ENCODE measurements around the gene KRT10.

KRT10 gene

DNA sequence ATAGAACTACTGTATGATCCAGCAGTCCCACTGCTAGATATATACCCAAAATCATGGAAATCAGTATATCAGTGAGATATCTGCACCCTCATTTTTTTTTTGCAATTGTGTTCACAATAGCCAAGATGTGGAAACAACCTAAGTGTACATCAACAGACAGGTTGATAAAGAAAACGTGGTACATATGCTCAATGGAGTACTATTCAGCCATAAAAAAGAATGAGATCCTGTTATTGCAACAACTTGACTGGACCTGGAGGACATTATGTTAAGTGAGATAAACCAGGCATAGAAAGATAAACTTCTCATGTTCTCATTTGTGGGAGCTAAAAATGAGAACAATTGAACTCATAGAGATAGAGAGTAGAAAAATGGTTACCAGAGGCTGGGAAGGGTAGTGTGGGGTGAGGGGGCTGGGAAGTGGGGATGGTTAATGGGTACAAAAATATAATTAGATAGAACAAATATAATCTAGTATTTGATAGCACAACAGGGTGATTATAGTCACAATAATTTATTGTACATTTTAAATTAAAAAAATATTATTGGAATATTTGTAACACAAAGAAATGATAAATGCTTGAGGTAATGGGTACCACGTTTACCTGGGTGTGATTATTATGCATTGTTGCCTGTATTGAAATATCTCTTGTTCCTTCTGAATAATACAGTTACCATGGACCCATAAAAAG is 7.8 kb upstream of the KRT10 start:
- Histone ChIP-seq H3K4me3 (ENCODE audit: low read length) (no peak overlapping the region), H3K9ac (ENCODE audit: low read length) (no peak overlapping the region), H3K27ac (ENCODE audit: low read length) (no peak overlapping the region), H3K27me3 (ENCODE audit: control insufficient read depth, insufficient read depth, low read length) (peaks cover 77% of the 10 kb centered on the region), H3K9me3 (ENCODE audit: control insufficient read depth, low read depth, low read length) (no peaks in the 10 kb centered on the region), H3K36me3 (ENCODE audit: control insufficient read depth, low read depth, low read length) (no peaks in the 10 kb centered on the region), H3K4me1 (ENCODE audit: control insufficient read depth, low read depth, low read length) (no peaks in the 10 kb centered on the region)

DNA sequence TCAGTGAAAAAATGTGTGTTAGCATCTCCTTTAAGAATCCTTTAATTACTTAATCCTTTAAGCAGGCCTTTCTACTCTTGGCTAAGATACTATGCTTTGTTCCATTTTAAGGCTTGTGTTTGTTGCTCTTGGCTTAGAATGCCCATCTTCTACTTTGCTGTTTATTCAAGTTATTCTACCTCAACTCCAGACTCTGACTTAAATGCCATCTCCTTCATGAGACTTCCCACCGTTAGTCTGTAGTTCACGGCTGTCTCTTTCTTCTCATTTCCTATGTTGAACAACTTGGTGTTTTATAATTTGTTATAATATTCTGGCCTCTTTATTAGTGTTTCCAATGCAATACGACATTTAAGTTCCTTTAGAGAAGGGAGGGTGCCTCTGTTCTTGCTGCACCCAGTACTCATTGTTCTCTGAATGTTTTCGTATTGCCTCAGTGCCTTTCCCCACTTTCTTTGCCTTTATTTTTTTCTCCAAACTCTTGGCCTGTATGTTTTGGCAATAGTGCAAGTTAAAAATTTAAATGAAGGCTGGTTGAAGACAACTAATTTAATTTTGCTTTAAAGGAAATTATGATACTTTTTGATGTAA is 6.1 kb upstream of the KRT10 start:
- no peaks in the 10 kb centered on the region for H3K9me3 ChIP-seq (ENCODE audit: control insufficient read depth, low read depth, low read length)
- no peaks in the 10 kb centered on the region for H3K4me1 ChIP-seq (ENCODE audit: control insufficient read depth, low read depth, low read length)
- H3K4me3 ChIP-seq (ENCODE audit: low read length) = no peak overlapping the region
- peaks cover 62% of the 10 kb centered on the region for H3K27me3 ChIP-seq (ENCODE audit: control insufficient read depth, insufficient read depth, low read length)
- H3K36me3 ChIP-seq (ENCODE audit: control insufficient read depth, low read depth, low read length) = no peaks in the 10 kb centered on the region
- H3K9ac ChIP-seq (ENCODE audit: low read length) = no peak overlapping the region
- H3K27ac ChIP-seq (ENCODE audit: low read length) = no peak overlapping the region

DNA sequence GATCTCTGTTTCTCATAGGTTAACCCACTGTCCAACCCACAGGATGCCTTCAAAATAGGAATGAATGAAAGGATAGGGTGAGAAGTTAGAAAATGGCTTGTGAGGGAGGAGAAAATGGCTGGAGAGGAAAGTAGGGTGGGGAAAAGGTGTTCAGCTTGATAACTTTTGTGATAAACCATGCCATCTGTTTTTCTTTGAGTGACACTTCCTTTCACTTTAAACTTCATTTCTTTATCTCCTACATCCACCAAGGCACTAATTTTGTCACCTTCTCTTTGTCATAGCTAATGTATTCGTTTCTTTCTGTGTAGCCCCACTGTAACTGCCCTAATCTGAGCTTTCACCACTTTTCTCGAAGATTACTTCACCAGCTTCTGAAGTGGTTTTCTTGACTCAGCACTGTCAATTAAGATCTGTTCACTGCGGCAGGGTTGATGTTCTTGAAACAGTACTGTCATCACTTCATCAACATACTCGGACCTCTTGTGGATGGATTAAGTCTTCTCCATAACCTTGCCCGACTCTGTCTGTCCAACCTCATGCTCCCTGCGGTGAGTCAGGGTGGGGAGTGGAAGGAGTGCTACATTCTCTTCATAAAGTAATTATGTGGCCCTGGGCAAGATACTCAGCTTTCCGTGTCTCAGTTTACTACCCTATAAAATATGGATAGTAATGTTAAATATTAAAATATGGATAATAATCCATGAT is 5.5 kb upstream of the KRT10 start:
- Histone ChIP-seq H3K9me3 (ENCODE audit: control insufficient read depth, low read depth, low read length) (no peaks in the 10 kb centered on the region), H3K9ac (ENCODE audit: low read length) (no peak overlapping the region), H3K4me1 (ENCODE audit: control insufficient read depth, low read depth, low read length) (no peaks in the 10 kb centered on the region), H3K36me3 (ENCODE audit: control insufficient read depth, low read depth, low read length) (no peaks in the 10 kb centered on the region), H3K27ac (ENCODE audit: low read length) (no peak overlapping the region), H3K27me3 (ENCODE audit: control insufficient read depth, insufficient read depth, low read length) (peaks cover 56% of the 10 kb centered on the region), H3K4me3 (ENCODE audit: low read length) (no peak overlapping the region)

DNA sequence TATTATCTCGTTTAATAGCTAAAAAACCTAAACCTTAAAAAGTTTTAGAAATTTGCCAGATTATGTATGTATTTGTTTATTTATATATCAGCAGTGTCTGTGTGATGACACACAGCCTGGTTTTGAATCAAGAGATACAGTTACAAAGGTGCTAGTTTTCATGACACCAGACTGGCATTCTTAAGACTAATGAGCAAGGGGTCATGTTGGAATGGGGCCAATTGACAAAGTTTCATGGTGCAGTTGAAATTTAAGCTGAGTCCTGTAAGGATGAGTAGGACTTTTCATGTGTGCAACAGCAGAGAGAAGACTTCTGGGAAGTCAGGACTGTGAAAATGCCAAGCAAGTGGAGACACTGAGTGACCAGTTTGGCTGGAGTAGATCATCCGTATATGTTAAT is 3.2 kb upstream of the KRT10 start:
- H3K27ac ChIP-seq (ENCODE audit: low read length) = no peak overlapping the region
- no peaks in the 10 kb centered on the region for H3K9me3 ChIP-seq (ENCODE audit: control insufficient read depth, low read depth, low read length)
- no peaks in the 10 kb centered on the region for H3K4me1 ChIP-seq (ENCODE audit: control insufficient read depth, low read depth, low read length)
- H3K9ac ChIP-seq (ENCODE audit: low read length) = no peak overlapping the region
- no peak overlapping the region for H3K4me3 ChIP-seq (ENCODE audit: low read length)
- peaks cover 33% of the 10 kb centered on the region for H3K27me3 ChIP-seq (ENCODE audit: control insufficient read depth, insufficient read depth, low read length)
- no peaks in the 10 kb centered on the region for H3K36me3 ChIP-seq (ENCODE audit: control insufficient read depth, low read depth, low read length)

DNA sequence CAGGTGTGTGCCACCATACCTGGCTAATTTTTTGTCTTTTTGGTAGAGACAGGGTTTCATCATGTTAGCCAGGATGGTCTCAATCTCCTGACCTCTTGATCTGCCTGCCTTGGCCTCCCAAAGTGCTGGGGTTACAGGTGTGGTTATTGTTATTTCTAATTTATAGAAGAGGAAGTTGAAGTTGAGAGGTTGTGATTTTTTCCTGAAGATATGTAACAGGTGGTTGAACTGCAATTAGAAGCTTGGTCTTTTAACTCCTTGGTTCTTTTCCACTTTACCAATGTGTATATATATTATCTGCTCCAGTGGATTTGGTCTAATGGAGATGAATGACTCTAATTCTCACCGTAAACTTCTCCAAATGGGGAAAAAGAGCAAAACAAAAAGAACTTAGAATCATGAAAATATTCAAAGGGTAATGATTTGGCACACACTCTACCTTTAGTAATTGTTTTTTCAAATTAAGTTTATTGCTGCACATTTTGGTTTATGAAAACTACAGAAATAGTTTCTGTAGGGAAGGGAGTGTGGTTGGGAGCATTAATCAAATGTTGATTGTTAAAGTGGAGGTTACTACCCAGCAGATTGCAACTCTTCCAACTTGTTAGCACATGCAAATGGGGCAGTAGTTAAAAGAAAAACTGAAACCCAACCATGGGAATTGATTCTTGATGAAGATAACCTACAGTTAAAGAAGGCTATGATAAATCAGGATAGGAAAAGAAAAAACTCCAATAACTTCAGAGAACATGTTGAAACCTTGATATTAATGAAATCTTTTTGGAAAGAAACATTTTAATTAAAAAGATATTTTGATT is 1.8 kb upstream of the KRT10 start:
- Histone ChIP-seq H3K9ac (ENCODE audit: low read length) (no peak overlapping the region), H3K27ac (ENCODE audit: low read length) (no peak overlapping the region), H3K9me3 (ENCODE audit: control insufficient read depth, low read depth, low read length) (no peaks in the 10 kb centered on the region), H3K4me3 (ENCODE audit: low read length) (no peak overlapping the region), H3K4me1 (ENCODE audit: control insufficient read depth, low read depth, low read length) (no peaks in the 10 kb centered on the region), H3K27me3 (ENCODE audit: control insufficient read depth, insufficient read depth, low read length) (peaks cover 37% of the 10 kb centered on the region), H3K36me3 (ENCODE audit: control insufficient read depth, low read depth, low read length) (no peaks in the 10 kb centered on the region)

DNA sequence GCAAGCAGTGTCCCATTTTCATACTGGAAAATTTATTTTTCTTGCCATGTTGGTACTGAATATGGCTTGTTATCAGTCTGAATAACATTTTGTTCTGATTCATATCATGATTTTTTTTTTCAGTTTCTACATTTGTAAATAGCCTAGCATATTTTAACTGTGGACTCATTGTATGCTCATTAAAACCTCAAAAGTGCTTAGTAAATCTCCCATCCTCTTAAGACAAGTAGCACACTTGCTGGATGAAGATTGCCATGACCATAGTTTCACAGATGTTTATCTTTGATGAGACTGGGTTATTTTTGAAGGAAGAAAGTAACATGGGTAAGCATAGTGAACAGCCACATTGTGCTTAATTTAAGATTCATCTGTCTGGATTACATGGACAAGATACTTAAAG is 878 bp downstream of the KRT10 start:
- no peaks in the 10 kb centered on the region for H3K4me1 ChIP-seq (ENCODE audit: control insufficient read depth, low read depth, low read length)
- peaks cover 4% of the 10 kb centered on the region for H3K36me3 ChIP-seq (ENCODE audit: control insufficient read depth, low read depth, low read length)
- no peaks in the 10 kb centered on the region for H3K9me3 ChIP-seq (ENCODE audit: control insufficient read depth, low read depth, low read length)
- peaks cover 20% of the 10 kb centered on the region for H3K27me3 ChIP-seq (ENCODE audit: control insufficient read depth, insufficient read depth, low read length)
- no peak overlapping the region for H3K27ac ChIP-seq (ENCODE audit: low read length)
- H3K9ac ChIP-seq (ENCODE audit: low read length) = no peak overlapping the region
- H3K4me3 ChIP-seq (ENCODE audit: low read length) = no peak overlapping the region

DNA sequence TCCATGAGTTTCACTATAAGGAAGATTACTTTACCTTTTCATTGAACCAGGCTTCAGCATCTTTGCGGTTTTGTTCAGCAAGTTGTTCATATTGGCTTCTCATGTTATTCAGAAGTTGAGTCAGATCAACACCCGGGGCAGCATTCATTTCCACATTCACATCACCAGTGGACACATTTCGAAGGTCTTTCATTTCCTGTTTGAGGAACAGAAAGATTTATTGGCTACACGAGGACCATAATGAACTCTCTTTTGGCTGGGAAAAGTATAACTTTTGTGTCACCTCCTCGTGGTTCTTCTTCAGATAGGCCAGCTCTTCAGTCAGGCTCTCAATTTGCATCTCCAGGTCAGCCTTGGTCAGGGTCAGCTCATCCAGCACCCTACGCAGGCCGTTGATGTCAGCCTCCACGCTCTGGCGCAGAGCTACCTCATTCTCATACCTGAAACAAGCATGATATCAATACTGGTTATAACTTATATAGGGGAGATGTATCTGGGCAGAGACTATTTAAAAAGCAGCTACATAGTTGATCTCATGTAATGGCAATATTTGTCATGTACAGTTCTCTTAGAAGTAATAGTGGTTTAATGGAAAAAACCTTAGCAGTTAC is 2.1 kb downstream of the KRT10 start:
- H3K27me3 ChIP-seq (ENCODE audit: control insufficient read depth, insufficient read depth, low read length) = peaks cover 14% of the 10 kb centered on the region
- H3K27ac ChIP-seq (ENCODE audit: low read length) = no peak overlapping the region
- no peak overlapping the region for H3K9ac ChIP-seq (ENCODE audit: low read length)
- no peaks in the 10 kb centered on the region for H3K9me3 ChIP-seq (ENCODE audit: control insufficient read depth, low read depth, low read length)
- H3K4me1 ChIP-seq (ENCODE audit: control insufficient read depth, low read depth, low read length) = no peaks in the 10 kb centered on the region
- no peak overlapping the region for H3K4me3 ChIP-seq (ENCODE audit: low read length)
- peaks cover 4% of the 10 kb centered on the region for H3K36me3 ChIP-seq (ENCODE audit: control insufficient read depth, low read depth, low read length)

DNA sequence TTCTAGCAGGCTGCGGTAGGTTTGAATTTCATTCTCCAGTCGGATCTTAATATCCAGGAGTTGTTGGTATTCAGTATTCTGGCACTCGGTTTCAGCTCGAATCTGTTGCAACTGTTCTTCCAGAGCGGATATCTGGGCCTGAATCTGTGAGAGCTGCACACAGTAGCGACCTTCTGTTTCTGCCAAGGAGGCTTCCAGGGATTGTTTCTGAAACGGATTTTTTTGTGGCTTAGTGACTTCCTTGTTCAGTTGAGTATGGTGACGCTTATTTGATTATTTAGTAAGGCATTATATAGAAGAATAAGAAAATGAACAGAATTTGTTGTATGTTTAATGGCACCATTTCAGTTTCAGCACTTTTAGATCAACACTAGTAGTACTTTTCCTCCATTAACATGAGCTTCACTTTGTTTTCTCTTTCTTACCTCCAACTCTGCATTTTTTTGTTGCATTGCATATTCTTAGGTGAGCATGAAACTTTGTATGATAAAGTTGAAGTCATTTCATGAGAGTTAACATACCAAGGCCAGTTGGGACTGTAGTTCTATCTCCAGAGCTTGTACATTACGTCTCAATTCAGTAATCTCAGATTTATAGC is 2.8 kb downstream of the KRT10 start:
- Histone ChIP-seq H3K4me3 (ENCODE audit: low read length) (peak overlapping the region; percentile 95), H3K36me3 (ENCODE audit: control insufficient read depth, low read depth, low read length) (peaks cover 4% of the 10 kb centered on the region), H3K9ac (ENCODE audit: low read length) (peak overlapping the region; percentile 49), H3K9me3 (ENCODE audit: control insufficient read depth, low read depth, low read length) (no peaks in the 10 kb centered on the region), H3K4me1 (ENCODE audit: control insufficient read depth, low read depth, low read length) (no peaks in the 10 kb centered on the region), H3K27me3 (ENCODE audit: control insufficient read depth, insufficient read depth, low read length) (peaks cover 11% of the 10 kb centered on the region), H3K27ac (ENCODE audit: low read length) (no peak overlapping the region)

DNA sequence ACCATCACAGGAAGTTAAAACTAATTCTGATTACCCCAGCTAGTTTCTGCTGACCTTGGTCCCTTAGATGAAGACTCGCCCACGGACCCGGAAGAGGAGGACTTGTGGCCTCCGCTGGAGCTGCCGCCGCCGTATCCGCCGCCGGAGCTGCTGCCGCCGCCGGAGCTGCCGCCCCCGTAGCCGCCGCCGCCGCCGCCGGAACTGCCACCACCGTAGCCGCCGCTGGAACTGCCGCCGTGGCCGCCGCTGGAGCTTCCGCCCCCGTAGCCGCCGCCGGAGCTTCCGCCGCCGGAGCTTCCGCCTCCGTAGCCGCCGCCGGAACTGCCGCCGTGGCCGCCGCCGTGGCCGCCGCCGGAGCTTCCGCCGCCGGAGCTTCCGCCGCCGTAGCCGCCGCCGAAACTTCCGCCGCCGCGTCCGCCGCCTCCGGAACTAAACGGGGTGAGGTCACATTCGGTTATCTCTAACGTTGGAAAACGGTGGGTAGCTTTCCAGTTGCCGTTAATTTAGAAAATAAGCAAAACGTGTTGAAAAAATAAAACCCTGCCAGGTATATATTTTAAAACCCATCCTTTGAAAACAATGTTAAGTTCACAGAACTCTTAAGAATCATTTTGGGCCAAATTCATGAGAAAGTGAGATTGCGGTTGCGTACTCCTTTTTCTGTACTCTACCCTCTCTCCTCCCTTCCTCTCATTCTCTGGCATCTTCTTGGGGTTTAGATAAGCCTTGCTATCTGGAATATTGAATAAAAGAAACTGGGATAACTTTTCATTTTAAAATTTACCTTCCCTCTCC is 3.5 kb downstream of the KRT10 start:
- peak overlapping the region; percentile 53 for H3K9ac ChIP-seq (ENCODE audit: low read length)
- no peak overlapping the region for H3K27ac ChIP-seq (ENCODE audit: low read length)
- no peaks in the 10 kb centered on the region for H3K9me3 ChIP-seq (ENCODE audit: control insufficient read depth, low read depth, low read length)
- peak overlapping the region; percentile 95 for H3K4me3 ChIP-seq (ENCODE audit: low read length)
- no peaks in the 10 kb centered on the region for H3K4me1 ChIP-seq (ENCODE audit: control insufficient read depth, low read depth, low read length)
- peaks cover 4% of the 10 kb centered on the region for H3K36me3 ChIP-seq (ENCODE audit: control insufficient read depth, low read depth, low read length)
- H3K27me3 ChIP-seq (ENCODE audit: control insufficient read depth, insufficient read depth, low read length) = peaks cover 11% of the 10 kb centered on the region

DNA sequence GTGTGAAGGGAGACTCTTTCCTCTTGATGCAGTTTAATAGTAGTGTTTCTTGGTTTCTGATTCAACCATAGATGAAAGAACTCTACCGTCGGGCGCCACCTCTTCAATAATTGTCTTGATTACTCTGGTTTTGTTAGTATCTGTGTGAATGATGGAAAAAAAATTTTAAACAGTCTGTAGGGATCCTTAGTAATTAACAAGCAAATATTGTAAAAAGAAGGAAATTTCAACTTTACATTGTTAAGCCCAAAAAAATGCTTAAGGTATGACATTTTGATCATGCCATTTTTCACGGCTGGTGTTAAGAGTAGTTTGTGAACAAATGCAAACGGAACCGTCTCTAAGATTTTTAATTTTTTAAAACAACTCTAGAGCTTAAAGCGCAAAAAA is 4.1 kb downstream of the KRT10 start:
- Histone ChIP-seq H3K9ac (ENCODE audit: low read length) (peak overlapping the region; percentile 53), H3K9me3 (ENCODE audit: control insufficient read depth, low read depth, low read length) (no peaks in the 10 kb centered on the region), H3K4me1 (ENCODE audit: control insufficient read depth, low read depth, low read length) (no peaks in the 10 kb centered on the region), H3K36me3 (ENCODE audit: control insufficient read depth, low read depth, low read length) (peaks cover 4% of the 10 kb centered on the region), H3K27me3 (ENCODE audit: control insufficient read depth, insufficient read depth, low read length) (peaks cover 16% of the 10 kb centered on the region), H3K4me3 (ENCODE audit: low read length) (peak overlapping the region; percentile 83), H3K27ac (ENCODE audit: low read length) (no peak overlapping the region)
